HEK293 (cell line): ENCODE results near the gene C1QTNF12.

Source experiments
- ZFP41 ChIP-seq: fragments of 450-650 bp; formaldehyde crosslinking; IDR thresholded peaks from 2 replicates; pipeline ENCODE4 v1.5.1; 2016; ENCODE audit warnings: missing biosample characterization, missing genetic modification characterization, borderline replicate concordance
- ZNF426 ChIP-seq: fragments of 450-650 bp; formaldehyde crosslinking; IDR thresholded peaks from 2 replicates; pipeline ENCODE4 v1.5.1; 2017; ENCODE audit warnings: missing biosample characterization, missing genetic modification characterization, mild to moderate bottlenecking, inconsistent platforms, moderate library complexity
- ZNF549 ChIP-seq: fragments of 450-650 bp; IDR thresholded peaks from 2 replicates; pipeline ENCODE4 v1.5.1; 2018; ENCODE audit warnings: missing biosample characterization, missing genetic modification characterization, mild to moderate bottlenecking, inconsistent platforms, moderate library complexity
- TF ChIP-seq, protein P1 (sequence below): fragments of 450-650 bp; formaldehyde crosslinking; IDR thresholded peaks from 2 replicates; pipeline ENCODE4 v1.5.1; 2016; ENCODE audit warnings: missing biosample characterization, missing genetic modification characterization, low read depth
- TF ChIP-seq, protein P2 (sequence below): fragments of 450-650 bp; formaldehyde crosslinking; IDR thresholded peaks from 2 replicates; pipeline ENCODE4 v1.5.1; 2016; ENCODE audit warnings: missing biosample characterization, missing genetic modification characterization
- TF ChIP-seq, protein P3 (sequence below): fragments of 450-650 bp; formaldehyde crosslinking; IDR thresholded peaks from 2 replicates; pipeline ENCODE4 v1.5.1; 2016; ENCODE audit warnings: missing biosample characterization, missing genetic modification characterization

DNA sequence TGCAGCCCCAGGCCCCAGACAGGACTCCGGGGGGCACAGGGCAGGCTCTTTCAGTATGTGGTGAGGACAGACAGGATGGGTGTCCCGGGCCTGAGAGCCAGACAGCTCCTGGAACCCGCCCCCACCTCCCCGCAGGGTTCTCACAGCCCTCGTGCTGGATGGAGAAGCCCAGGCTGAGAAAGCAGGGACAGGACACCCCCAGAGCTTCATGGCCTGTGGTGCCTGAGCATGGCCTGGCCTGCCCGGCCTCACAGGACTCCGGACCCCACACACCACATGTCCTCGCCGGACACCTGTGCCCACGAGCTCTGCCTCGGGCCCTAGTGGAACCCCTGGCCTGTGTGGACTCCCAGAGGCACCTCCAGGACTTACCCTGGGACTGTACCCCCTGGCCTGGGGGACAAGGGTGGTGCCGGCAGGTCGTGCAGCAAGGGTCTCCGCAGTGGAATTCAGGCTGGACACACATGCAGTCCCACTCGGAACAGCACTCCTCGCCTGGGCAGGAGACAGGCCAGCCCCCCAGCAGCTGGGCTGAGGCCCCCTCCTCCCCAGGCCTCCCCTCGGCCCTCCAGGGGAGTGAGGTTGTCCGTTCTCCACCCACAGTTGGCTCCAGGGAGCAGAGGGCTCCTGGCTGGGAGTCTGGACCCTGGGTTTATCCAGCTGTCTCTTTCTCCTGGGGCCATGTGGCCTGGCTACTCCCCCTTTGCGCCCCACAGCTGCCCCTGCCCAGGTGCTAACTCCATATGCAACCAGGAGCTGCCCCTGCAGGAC, 41.3 kb downstream of the C1QTNF12 start:
- TF ChIP-seq ZNF426 (tag by site-specific recombination) (no peak), ZNF549 (tag by site-specific recombination) (no peak), ZFP41 (tag by site-specific recombination) (no peak)
- TF ChIP-seq, protein P1, sequence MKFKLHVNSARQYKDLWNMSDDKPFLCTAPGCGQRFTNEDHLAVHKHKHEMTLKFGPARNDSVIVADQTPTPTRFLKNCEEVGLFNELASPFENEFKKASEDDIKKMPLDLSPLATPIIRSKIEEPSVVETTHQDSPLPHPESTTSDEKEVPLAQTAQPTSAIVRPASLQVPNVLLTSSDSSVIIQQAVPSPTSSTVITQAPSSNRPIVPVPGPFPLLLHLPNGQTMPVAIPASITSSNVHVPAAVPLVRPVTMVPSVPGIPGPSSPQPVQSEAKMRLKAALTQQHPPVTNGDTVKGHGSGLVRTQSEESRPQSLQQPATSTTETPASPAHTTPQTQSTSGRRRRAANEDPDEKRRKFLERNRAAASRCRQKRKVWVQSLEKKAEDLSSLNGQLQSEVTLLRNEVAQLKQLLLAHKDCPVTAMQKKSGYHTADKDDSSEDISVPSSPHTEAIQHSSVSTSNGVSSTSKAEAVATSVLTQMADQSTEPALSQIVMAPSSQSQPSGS (tag by site-specific recombination) = no peak
- TF ChIP-seq, protein P2, sequence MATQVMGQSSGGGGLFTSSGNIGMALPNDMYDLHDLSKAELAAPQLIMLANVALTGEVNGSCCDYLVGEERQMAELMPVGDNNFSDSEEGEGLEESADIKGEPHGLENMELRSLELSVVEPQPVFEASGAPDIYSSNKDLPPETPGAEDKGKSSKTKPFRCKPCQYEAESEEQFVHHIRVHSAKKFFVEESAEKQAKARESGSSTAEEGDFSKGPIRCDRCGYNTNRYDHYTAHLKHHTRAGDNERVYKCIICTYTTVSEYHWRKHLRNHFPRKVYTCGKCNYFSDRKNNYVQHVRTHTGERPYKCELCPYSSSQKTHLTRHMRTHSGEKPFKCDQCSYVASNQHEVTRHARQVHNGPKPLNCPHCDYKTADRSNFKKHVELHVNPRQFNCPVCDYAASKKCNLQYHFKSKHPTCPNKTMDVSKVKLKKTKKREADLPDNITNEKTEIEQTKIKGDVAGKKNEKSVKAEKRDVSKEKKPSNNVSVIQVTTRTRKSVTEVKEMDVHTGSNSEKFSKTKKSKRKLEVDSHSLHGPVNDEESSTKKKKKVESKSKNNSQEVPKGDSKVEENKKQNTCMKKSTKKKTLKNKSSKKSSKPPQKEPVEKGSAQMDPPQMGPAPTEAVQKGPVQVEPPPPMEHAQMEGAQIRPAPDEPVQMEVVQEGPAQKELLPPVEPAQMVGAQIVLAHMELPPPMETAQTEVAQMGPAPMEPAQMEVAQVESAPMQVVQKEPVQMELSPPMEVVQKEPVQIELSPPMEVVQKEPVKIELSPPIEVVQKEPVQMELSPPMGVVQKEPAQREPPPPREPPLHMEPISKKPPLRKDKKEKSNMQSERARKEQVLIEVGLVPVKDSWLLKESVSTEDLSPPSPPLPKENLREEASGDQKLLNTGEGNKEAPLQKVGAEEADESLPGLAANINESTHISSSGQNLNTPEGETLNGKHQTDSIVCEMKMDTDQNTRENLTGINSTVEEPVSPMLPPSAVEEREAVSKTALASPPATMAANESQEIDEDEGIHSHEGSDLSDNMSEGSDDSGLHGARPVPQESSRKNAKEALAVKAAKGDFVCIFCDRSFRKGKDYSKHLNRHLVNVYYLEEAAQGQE = no peak
- TF ChIP-seq, protein P3, sequence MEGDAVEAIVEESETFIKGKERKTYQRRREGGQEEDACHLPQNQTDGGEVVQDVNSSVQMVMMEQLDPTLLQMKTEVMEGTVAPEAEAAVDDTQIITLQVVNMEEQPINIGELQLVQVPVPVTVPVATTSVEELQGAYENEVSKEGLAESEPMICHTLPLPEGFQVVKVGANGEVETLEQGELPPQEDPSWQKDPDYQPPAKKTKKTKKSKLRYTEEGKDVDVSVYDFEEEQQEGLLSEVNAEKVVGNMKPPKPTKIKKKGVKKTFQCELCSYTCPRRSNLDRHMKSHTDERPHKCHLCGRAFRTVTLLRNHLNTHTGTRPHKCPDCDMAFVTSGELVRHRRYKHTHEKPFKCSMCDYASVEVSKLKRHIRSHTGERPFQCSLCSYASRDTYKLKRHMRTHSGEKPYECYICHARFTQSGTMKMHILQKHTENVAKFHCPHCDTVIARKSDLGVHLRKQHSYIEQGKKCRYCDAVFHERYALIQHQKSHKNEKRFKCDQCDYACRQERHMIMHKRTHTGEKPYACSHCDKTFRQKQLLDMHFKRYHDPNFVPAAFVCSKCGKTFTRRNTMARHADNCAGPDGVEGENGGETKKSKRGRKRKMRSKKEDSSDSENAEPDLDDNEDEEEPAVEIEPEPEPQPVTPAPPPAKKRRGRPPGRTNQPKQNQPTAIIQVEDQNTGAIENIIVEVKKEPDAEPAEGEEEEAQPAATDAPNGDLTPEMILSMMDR (tag by site-specific recombination) = no peak
